Thoracic aorta endothelial cell (primary cell): Measurements from ENCODE around the gene GNG5. TPM values are rescaled to one million over a fixed set of nuclear protein-coding genes. Genes with fewer than 3 reads are reported as not detected.

Source experiments
- total RNA-seq: library from RNA; depleted of rRNA; stranded (reverse); fragments of >200 nt; gene quantifications from 2 replicates; pipeline ENCODE4 v1.2.3, GENCODE V29; 2012

Gene GNG5
- 45.2 and 56.4 TPM in 2 replicates for total RNA-seq

DNA sequence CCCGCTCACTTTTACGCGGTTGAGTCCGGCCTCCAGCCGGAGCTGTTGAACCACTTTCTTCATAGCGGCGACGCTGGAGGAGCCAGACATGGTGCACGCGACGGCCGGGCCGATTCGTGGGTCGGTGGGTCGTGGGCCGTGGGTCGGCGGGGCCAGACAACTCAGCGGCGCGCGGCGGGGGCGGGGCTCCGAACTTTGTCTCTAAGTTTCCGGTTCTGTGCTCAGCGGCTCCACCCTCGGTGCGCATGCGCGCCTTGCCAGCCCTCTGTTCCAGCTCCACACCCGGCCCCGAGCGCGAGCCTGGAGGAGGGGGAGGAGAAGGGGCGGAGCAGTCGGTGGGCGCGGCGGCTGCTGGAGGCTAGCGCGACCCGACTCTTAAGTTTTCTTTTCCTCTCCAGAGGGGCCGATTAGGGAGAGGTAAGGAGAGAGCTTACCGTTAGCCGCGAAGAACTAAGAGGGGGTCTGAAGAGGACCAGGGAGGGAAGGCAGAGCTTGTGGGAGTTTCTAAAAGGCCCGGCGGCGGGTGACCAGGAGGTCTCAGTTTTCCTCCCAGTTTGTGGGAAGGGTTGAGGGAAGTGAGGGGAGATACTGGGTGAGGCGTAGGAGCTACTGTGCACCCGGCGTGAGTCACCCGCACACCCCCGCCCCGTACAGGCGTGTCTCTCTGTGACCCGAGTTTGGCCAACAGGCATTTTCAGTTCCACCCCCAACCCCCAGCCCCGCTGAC, at the start of gene GNG5, which contains the start of gene SPATA1:
GNG5 (minus strand) TSS at position 580 of the 727 bp plus-strand sequence; CDS start at position 90, 490 bp downstream.
SPATA1 (plus strand) TSS at position 385 of the 727 bp plus-strand sequence. CDS start 9,974 bp downstream, outside the sequence.

DNA sequence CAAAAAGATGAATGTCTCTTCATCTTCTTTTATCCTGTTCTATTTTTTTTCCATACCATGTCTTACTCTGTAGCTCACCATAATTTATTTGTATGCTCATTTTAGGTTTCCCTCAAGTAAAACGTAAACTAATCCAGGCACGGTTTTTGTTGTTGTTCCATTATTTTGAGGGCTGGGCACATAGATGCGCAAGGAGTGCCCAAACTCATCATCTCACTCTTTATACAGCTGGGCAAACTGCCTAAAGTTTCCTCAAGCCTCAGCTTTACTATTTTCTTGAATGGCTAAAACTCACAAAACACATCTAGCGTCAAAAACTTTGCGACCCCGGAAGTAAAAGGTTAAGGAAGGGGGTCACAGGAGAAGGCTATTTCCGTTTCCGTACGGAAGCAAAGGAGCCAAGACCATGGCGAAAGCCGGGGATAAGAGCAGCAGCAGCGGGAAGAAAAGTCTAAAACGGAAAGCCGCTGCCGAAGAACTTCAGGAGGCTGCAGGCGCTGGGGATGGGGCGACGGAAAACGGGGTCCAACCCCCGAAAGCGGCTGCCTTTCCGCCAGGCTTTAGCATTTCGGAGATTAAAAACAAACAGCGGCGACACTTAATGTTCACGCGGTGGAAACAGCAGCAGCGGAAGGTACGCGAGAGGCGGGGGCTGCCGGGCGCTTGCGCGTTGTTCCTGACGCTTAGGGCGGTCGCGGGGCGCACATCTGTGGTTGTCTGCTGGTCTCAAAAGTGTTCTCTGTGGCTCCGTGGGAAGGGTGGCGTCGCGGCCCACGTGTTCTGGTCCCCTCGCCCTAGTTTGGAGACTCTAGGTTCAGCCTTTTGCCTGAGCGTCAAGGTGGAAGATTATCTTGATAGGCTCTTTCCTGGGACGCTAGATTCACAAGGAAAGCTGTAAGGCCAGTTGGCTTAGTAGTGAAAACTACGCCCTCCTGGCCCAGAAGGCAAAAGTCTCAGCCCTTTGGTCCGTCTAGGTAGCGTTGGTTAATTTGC, 27.2 kb downstream of the GNG5 start, which contains the start of gene RPF1:
RPF1 (plus strand) TSS at position 391 of the 993 bp plus-strand sequence; CDS start at position 407, 16 bp downstream.

Other genes starting within 250 kb of the GNG5 start
- 2.8 and 3.2 TPM in 2 replicates for gene SAMD13, start 204.9 kb downstream of the GNG5 start, total RNA-seq
- not detected in 2 replicates for gene DNASE2B, start 108.1 kb downstream of the GNG5 start, total RNA-seq
- 50.3 and 54.5 TPM in 2 replicates for gene RPF1, start 27.3 kb downstream of the GNG5 start, total RNA-seq
- gene SPATA1, start 195 bp downstream of the GNG5 start, total RNA-seq: 0.36 and 1.1 TPM in 2 replicates
- gene CTBS, start 67.9 kb upstream of the GNG5 start, total RNA-seq: 11.2 and 12.1 TPM in 2 replicates
- 12.8 and 15.8 TPM in 2 replicates for gene SSX2IP, start 183.9 kb upstream of the GNG5 start, total RNA-seq